Measurements from ENCODE around the gene PEAK3.

PEAK3 gene

DNA sequence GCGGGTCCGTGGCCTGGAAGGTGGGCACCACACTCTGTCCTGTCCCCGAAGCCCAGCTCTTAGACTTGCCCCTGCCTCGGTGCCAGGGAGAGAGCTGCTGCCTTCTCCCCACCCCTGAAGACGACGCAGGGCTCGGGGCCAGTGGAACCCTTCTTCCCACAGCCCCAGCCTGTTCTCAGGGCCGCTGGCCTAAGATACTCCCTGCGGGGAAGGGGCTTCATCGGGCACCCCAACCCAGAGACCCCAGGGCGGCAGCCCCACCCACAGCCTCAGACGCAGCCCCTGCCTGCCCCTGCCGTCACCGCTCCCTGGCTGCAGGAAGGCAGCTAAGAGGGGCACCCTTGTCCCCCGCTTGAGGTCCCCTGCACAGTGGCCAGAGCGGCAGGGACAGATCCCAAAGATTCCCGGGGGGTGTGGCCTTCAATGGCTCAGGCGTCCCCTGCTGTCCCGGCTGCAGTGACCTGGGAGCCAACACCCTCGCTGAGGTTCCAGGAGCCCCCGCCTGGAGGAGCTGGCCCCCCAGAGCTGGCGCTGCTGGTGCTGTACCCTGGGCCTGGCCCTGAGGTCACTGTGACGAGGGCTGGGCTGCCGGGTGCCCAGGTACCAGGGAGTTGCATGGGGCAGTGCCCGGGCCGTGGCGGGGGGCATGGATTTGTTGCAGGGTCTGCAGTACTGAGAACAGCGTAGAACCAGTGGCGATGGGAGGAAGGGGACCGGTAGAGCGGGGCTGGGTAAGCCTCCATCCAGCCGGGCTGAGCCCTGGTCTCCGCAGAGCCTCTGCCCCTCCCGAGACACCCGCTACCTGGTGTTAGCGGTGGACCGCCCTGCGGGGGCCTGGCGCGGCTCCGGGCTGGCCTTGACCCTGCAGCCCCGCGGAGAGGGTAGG is 31.9 kb downstream of the PEAK3 start:
- DNase-seq = no peak

DNA sequence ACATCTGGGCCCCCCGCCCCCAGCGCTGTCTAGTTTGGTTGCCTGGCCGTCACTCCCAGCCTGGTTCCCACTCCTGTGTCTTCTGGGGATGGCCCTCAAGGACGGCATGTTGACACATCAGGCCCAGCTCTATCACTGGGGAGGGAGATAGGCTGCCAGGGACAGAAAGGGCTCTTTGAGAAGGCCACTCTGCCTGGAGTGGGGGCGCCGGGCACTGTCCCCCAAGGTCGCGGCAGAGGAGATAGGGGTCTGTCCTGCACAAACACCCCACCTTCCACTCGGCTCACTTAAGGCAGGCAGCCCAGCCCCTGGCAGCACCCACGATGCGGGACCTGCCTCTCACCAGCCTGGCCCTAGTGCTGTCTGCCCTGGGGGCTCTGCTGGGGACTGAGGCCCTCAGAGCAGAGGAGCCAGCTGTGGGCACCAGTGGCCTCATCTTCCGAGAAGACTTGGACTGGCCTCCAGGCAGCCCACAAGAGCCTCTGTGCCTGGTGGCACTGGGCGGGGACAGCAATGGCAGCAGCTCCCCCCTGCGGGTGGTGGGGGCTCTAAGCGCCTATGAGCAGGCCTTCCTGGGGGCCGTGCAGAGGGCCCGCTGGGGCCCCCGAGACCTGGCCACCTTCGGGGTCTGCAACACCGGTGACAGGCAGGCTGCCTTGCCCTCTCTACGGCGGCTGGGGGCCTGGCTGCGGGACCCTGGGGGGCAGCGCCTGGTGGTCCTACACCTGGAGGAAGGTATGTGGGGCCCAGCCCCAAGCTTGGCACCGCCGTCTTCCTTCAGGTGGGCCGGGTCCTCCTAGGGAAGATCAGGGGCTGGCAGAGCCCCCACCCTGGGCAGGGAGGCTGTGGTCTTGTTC is 32.7 kb downstream of the PEAK3 start, which contains the start of gene AMH:
Gene AMH, plus strand, starts transcription at position 314 of the 857 bp plus-strand sequence. Its CDS starts 10 bp downstream, at position 324.
- no peak for DNase-seq

DNA sequence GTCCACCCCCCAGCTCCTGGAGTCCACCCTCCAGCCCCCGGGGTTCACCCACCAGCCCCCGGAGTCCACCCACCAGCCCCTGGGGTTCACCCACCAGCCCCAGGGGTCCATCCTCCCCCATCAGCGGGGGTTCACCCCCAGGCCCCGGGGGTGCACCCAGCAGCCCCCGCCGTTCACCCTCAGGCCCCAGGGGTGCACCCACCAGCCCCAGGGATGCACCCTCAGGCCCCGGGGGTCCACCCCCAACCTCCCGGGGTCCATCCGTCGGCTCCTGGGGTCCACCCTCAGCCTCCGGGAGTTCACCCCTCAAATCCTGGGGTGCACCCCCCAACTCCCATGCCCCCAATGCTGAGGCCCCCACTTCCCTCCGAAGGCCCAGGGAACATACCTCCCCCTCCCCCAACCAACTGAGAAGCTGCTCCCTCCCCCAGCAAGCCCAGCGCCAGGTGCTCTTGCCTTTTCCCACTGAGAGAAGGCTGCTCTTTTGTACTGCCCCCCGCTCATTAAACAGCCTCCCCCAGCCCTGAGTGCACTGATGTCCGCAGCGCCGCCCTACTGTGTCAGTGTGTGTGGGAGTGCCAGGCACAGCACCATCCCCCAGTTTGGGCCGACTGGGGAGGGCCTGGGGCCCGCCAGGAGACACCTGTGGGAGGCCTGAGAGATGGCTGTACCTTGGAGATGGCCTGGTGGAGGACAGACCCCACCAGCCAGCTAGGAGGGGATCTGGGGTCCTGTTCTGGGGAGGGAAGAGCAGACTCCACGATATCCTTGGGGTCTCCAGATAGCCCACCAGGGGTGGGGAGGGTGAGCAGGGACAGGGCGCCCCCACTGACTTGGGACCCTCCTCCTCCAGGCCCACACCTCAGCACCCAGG is 33.6 kb downstream of the PEAK3 start:
- no peak for DNase-seq

DNA sequence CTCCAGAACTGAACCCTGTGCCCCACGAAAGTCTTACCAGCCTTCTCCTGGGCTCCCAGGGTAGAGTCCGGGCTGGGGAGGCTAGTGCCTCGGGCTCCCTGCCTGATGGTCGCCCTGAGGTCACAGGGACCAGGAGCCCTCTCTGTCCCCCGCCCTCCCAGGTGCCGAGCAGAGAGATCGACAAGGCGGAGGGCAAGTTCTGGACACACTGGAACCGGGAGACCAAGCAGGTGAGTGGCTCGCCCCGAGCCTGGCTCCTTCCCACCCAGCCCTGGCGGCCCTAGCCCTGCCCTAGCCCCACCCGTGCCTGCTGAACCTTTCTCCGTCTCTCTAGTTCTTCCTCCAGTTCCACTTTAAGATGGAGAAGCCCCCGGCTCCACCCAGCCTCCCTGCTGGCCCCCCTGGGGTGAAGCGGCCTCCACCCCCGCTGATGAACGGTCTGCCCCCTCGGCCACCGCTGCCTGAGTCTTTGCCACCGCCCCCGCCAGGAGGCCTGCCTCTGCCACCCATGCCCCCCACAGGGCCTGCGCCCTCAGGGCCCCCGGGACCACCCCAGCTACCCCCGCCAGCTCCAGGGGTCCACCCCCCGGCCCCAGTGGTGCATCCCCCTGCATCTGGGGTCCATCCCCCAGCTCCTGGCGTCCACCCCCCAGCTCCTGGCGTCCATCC is 34.4 kb downstream of the PEAK3 start:
- DNase-seq = no peak

DNA sequence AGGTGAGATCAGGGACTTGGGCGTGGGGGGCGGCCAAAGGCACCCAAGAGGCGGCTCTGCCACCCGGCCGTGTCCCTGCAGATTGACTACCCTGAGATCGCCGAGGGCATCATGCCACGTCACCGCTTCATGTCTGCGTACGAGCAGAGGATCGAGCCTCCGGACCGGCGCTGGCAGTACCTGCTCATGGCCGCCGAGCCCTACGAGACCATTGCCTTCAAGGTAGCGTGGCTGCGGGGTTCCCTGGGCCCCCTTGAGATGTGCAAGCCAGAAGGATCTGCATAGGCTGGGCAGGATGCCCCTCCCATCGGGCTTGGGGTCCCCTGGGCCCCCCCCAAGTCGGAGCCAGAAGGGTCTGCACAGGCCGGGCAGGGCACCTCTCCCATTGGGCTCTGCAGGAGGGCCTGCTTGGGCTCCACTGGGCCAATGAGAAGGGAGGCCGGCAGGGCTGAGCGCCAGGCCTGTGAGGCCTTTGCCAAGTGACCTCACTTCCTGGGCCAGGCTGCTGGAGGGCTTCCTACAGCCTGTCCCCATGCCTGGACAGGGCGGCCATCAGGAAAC is 35.1 kb downstream of the PEAK3 start:
- DNase-seq = peak in 1 of 2 donors; percentile 39

DNA sequence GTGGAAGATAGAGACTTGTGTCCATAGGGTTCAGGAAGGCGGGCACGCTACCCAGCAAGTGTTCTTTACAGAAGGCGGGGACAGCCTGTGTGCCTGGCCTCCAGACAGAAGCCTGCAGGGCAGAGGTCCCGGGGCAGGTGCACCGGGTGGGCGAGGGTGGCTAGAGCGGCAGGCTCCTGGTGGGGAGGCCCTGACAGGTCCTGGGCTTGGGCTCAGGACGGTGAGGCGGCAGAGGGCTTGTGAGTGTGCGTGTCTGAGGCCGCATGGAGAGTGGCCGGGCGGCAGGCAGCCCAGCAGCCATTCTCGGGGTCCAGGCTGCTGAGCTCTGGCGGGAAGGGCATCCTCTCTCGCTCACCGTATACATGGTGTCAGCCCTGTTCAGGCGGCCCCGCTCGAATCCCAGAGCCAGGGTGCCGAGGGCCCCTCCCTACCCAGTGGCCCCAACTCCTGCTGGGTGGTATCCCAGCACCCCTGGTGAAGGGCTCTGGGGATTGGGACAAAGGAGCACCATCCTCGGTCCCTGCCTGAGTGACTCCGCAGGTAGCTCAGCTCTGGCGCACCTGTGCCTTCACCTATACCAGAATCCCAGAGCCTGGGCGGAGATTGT is 35.9 kb downstream of the PEAK3 start:
- no peak for DNase-seq

DNA sequence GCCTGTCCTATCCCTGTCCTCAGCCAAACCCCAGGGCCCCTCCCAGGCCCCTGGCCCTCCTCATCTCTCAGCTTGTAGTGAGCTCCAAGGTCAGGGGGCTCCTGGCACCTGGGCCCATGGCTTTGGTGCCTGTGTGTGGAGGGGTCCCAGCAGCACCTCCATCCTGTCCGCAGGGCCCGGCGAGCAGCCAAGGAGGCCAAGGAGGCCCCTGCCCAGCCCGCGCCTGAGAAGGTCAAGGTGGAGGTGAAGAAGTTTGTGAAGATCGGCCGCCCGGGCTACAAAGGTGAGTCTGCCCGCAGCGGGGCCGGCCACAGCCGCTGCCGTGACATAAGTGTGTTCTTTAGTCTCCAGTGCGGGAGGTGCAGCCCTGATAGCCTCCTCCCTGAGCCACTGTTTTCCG is 36.7 kb downstream of the PEAK3 start:
- DNase-seq = no peak

DNA sequence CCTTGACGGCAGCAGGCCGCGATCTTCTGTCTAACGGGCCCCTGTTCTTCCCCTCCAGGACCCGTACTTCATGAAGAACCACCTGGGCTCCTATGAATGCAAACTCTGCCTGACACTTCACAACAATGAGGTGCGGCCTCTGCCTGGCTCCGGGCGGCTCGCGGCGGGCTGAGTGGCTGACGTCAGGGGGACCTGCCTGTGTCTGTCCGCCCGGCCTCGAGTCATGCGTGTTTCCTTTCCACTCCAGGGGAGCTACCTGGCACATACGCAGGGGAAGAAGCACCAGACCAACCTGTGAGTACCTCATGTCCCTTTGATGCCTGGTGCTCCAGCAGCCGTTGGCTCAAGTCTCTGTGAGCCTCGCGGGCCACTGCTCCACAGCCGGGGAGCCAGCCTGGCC is 37.5 kb downstream of the PEAK3 start:
- no peak for DNase-seq

DNA sequence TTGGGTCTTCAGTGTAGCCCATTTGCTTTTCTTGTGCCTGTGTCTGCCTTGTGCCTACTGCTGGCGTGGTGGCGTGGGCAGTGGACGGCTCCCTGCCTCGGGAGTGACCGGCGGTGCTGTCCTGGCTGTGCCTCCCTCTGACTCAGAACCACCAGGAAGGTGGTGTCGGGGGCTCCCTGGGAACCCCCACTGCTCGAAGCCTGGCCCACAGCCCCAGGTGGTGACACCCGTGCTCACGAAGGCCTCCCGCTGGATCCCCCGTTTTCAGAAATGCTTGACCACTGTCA is 37.9 kb downstream of the PEAK3 start:
- DNase-seq = no peak

DNA sequence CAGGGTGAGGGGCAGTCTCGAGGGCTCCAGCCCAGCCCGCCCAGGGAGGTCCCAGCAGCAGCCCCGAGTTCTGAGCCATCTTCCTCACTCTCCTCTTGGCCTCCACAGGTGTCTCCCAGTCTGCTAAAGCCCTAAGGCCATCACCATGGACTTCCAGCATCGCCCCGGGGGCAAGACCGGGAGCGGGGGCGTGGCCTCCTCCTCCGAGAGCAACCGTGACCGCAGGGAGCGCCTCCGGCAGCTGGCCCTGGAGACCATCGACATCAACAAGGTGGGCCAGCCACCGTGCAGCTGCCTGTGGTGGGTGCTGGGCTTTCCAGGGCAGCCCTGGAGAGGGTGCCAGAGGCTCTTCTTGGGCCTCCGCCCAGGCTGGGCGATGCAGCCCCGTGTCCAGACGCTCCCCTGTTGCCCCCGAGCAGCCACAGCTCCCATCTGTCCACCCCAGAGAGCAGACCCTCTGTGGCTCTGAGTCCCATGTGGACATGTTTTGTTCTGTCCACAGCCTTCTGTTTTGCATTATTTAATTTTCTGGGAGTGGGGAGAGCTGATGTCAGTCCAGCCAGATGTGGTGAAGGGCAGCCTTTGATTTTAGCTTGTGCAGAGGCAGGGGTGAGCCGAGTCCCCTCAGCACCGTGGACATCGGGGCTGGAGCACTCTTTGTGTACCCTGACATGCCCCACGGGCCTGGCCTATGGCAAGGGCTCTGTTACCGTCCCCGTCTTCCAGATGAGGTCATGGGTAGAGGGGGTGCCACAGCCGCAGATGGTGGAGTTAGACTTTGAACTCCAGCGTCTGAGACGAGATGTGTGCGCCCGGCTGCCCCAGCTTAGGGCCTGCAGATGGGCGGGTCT is 38.5 kb downstream of the PEAK3 start:
- no peak for DNase-seq

DNA sequence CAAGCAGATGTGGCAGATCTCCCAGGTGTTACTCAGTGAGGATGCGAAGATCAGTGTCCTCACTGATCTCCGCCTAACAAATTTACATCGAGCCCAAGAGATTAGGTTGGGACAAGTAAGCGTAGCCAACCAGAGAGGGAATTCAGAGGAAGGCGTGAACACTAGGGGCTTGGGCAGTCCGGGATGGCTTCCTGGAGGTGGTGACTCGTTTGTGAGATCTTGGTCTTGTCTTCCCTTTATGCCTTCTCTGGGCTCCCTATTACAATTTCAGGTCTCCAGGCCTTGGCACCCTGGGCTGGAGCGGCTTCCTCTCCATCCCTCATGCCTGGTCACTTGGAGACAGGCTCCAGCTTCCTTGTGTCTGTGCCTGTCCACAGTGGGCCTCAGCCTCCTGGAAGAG is 39.2 kb downstream of the PEAK3 start:
- DNase-seq = no peak

DNA sequence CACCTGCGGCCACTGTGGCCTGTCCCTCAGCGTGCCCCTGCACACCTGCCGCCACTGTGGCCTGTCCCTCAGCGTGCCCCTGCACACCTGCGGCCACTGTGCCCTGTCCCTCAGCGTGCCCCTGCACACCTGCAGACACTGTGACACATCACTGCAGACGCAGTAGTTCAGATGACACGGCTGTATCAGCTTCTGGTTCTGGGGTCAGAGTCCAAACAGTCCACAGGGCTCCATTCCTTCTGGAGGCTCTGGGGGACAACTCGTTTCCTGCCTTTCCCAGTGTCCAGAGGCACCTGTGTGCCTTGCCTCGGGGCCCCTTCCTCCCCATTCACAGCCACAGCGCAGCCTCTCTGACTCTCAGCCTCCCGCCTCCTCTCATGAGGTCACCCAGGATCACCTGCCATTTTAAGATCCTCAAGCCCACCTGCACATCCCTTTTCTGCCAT is 39.9 kb downstream of the PEAK3 start:
- no peak for DNase-seq

DNA sequence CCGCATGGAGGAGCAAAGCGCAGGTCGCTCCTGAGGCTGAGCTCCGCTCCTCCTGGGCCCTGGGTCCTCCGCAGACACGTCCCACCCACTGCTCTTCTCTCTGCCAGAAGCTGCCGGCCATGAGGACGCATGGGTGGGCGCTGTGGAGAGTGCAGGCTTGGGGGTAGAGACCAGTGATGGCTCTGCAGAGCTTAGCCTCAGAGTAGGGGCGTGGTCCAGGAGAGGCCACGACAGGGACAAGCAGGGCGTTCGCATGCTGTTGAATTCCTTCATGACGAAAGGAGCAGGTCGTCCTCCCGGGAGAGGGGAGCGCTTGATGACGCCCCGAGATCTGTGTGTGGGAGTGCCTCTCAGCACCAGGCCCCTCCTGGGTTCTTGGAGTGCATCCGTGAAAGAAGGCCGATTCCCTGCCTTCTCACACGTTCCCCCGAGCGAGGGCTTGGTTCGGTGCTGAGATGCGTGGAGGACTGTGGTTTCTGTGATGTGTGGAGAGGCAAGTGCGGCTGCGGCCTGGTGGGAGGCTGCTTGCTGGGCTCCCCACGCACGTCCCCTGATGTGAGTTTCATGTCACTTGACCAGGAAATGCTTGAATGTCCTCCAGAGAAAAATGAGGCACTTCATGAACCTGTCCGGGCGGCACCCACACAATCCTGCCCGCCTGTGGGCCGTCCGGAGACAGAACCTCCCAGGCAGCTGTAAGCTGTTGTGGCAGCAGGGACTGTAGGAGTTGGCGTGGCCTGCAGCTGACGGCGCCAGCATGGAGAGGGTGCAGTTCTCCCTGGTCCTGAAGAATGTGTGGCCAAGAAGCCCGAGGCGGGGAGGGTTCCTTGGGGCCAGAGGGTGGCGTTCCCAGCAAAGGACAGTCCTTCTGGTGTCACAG is 40.9 kb downstream of the PEAK3 start:
- DNase-seq = no peak

DNA sequence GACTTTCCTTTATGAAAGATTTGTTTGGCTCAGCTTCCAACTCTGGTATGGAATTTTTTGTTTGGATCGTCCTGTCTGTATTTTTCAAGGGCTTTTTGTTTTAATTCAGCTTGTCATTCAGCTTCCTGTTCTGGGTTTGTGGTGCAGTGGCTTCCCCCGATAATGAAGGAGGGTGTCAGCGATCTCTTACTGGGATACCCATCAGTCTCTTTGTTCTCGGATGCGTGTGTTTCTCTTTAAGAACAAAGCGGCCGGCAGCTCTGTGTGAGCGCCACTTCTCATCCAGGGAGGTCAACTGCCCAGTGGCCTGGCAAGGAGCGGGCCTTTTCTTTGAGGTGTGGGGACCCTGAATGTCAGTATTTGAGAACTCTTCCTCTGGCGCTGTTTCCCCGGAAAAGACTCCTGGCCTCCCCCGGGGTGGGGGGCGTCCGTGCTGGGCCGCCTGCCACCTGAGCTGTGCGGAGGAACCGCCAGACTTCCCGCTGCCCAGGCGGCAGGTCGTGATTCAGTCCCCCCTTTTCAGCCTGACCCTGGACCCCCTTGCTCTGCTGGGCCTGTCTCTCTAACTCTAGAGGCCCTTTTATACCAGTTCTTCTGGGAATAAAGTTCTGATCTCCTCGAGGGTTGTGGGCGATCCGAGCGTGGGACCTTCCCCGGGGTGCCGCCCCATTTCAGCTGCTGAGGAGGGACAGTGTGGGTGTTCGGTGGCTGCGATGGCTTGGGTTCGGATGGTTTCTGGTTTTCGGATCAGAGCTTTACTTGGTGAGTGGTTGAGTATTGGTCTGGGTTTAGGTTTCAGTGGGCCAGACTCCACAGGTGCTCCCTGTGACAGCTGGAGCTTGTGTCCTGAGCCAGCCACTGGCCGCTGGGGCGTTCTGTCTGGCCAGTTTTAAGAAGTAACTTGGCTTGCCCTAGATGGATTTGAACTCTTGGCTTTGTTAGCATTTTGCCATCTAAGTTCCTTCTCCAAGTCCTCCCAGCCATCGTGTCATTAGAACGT is 41.9 kb downstream of the PEAK3 start:
- no peak for DNase-seq

DNA sequence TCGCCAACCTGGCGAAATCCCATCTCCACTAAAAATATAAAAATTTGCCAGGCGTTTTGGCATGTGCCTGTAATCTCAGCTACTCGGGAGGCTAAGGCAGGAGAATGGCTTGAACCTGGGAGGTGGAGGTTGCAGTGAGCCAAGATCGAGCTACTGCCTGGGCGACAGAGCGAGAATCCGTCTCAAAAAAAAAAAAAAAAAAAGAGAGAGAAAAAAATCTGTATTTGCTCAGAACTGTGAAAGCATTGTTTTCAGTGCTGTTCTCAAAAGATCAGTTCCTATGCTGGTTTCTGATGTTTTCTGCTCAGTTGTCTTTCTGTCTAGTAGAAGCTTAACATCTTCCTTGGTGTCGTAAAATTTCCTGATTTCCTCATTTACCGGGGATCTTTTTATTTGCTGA is 42.8 kb downstream of the PEAK3 start:
- no peak for DNase-seq

DNA sequence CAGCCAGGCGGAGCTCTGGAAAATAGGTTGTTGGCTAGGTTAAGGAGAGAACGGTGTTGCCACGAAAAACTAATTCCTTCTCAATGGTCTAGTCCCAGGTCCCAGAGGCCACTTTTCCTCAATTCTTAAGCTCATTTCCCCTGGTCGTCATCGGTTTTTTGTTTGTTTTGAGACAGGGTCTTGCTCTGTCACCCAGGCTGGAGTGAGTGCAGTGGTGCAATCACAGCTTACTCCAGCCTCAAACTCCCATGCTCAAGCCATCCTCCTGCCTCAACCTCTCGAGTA is 44.2 kb downstream of the PEAK3 start:
- DNase-seq = no peak

DNA sequence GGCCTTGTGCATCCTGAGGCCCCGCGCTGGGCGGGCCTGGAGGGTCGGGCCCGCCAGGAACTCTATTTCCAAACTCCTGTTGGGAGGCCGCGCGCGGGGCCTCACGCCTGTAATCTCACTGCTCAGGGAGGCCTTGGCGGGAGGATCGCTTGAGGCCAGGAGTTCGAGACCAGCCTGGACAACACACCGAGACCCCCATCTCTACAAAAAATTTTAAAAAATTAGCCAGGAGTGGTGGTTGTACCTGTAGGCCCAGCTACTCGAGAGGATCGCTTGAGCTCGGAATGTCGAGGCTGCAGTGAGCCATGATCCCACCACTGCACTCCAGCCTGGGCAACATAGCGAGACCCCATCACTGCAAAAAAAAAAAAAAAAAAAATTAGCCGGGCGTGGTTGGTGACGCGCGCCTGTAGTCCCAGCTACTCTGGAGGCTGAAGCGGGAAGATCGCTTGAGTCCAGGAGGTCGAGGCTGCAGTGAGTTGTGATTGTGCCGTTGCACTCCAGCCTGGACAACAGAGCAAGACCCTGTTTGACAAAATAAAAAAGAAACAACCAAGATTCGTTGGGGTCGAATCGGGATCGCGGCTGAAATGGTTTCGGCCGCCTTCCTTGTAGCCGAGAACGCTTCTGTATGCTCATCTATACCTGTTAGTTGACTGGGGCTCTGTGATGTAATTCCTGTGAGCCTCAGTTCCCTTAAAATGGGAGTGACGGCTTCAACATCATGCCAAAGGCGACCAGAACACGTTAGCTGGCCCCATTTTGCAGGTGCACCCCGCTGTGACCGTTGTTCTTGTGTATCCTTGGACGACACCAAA is 44.7 kb downstream of the PEAK3 start:
- no peak for DNase-seq
